ENCODE data around the gene DBH.
"Not testable (repeated sequence)": the region's sequence is repeated elsewhere in the genome, so short reads cannot be mapped to it uniquely, and the experiment has no call there.

DBH gene

GRCh38 chr9:133622555-133622954 is 13.6 kb upstream of the DBH start:
- no peak for DNase-seq (ENCODE audit: low read depth in 2 of 2)

GRCh38 chr9:133626008-133626407 is 10.2 kb upstream of the DBH start:
- not testable (repeated sequence) for DNase-seq (ENCODE audit: low read depth in 2 of 2)

- DNase-seq (ENCODE audit: low read depth in 2 of 2), result no peak
These were observed 8.8 kb upstream of the DBH start for GRCh38 chr9:133627341-133627740.

- DNase-seq (ENCODE audit: low read depth in 2 of 2), result no peak
These were observed 7.4 kb upstream of the DBH start for GRCh38 chr9:133628766-133629165.

- no peak for DNase-seq (ENCODE audit: low read depth in 2 of 2)
These were observed 6.7 kb upstream of the DBH start for GRCh38 chr9:133629221-133630110.

GRCh38 chr9:133631111-133631510 is 5.1 kb upstream of the DBH start:
- DNase-seq (ENCODE audit: low read depth in 2 of 2), result no peak

GRCh38 chr9:133632806-133633680 is 3.1 kb upstream of the DBH start:
- no peak for DNase-seq (ENCODE audit: low read depth in 2 of 2)

- DNase-seq (ENCODE audit: low read depth in 2 of 2), result no peak
These were observed 2.5 kb upstream of the DBH start for GRCh38 chr9:133633681-133634080.

GRCh38 chr9:133634081-133634691 is 2.0 kb upstream of the DBH start:
- no peak for DNase-seq (ENCODE audit: low read depth in 2 of 2)

GRCh38 chr9:133635098-133635497 is 1.1 kb upstream of the DBH start:
- DNase-seq (ENCODE audit: low read depth in 2 of 2), result no peak

GRCh38 chr9:133636902-133637301 is 739 bp downstream of the DBH start:
- no peak for DNase-seq (ENCODE audit: low read depth in 2 of 2)

- no peak for DNase-seq (ENCODE audit: low read depth in 2 of 2)
These were observed 1.4 kb downstream of the DBH start for GRCh38 chr9:133637451-133638055.

GRCh38 chr9:133638076-133638475 is 1.9 kb downstream of the DBH start:
- no peak for DNase-seq (ENCODE audit: low read depth in 2 of 2)

- DNase-seq (ENCODE audit: low read depth in 2 of 2), result no peak
These were observed 2.5 kb downstream of the DBH start for GRCh38 chr9:133638711-133639110.

- no peak for DNase-seq (ENCODE audit: low read depth in 2 of 2)
These were observed 3.5 kb downstream of the DBH start for GRCh38 chr9:133639613-133640012.

GRCh38 chr9:133640160-133640559 is 4.0 kb downstream of the DBH start:
- DNase-seq (ENCODE audit: low read depth in 2 of 2), result no peak

GRCh38 chr9:133640580-133641395 is 4.6 kb downstream of the DBH start:
- no peak for DNase-seq (ENCODE audit: low read depth in 2 of 2)

GRCh38 chr9:133641396-133641655 is 5.2 kb downstream of the DBH start:
- no peak for DNase-seq (ENCODE audit: low read depth in 2 of 2)

GRCh38 chr9:133641861-133642595 is 5.9 kb downstream of the DBH start:
- no peak for DNase-seq (ENCODE audit: low read depth in 2 of 2)

GRCh38 chr9:133642708-133643361 is 6.7 kb downstream of the DBH start:
- no peak for DNase-seq (ENCODE audit: low read depth in 2 of 2)

Measured in stimulated activated CD8-positive, alpha-beta memory T cell treated with anti-CD3 and anti-CD28 coated beads, Interleukin-2, amount 100 ng/mL, for 1 hour (primary cell).